ENCODE data around the gene MAZ. TPM values are rescaled to one million over a fixed set of nuclear protein-coding genes. Genes with fewer than 3 reads are reported as not detected.

MAZ gene
- total and polyA plus RNA-seq, 2 of the 13 experiments (the other 11 are each of a cell fraction or from before 2014, with no cell fraction given), result 203 to 277 TPM

- peak; percentile 76; the same call in 1 of the 2 replicates for TF ChIP-seq UBTF (CRISPR knock-in tag; IDR thresholded peaks at IDR 0.05)
- peak in 1 of 2 experiments; percentile 9; a peak in 1 of 4 replicates for TF ChIP-seq EP300 (IDR thresholded peaks at IDR 0.05; ENCODE audit: low read depth in 2 of 2, low read length in 2 of 2)
- no peak for TF ChIP-seq EP300 (CRISPR knock-in tag; IDR thresholded peaks at IDR 0.05; ENCODE audit: borderline replicate concordance)
- 0 out of 2 replicates have a peak, but pooled peaks have one; percentile 32 for TF ChIP-seq NRL (CRISPR knock-in tag; IDR thresholded peaks at IDR 0.05; ENCODE audit: borderline replicate concordance)
Observed at GRCh38 chr16:29816694-29817441, 10.5 kb downstream of the MAZ start (continued).

GRCh38 chr16:29818082-29818481 is 11.8 kb downstream of the MAZ start:
- ATAC-seq (no peak), DNase-seq (ENCODE audit: low spot score) (no peak), FAIRE-seq (no peak)
- ChIA-PET POLR2A (interaction anchor here (0.7 to 7.0 kb wide), 5 partner anchors 9 to 175 kb away, joined by 3 to 145 read pairs (median 26); partner anchors contain the start of genes ASPHD1, MAZ and SEZ6L2), CTCF (ENCODE audit: low intra/inter-chr PET ratio, low total read pairs) (no interaction called here)
- 93% methylated on average over 4 of the region's 4 CpGs for WGBS (ENCODE audit: low lambda C conversion rate)
- H3K4me1 ChIP-seq (ENCODE audit: insufficient read depth, low read length), result peaks cover 88% of the 10 kb centered on the region
- no peak overlapping the region for H3K4me3 ChIP-seq (replicated peaks in 1 of 3; ENCODE audit: insufficient read depth in 1 of 3, low read depth in 2 of 3, low read length in 3 of 3)
- in situ Hi-C loops (cut with HindIII; ENCODE audit: extremely low pct_ligation_motif_present, low pct_unique_long_range_greater_than_20kb), result loop anchor here (25.0 kb wide), 1 partner anchor 844 kb away; the partner anchor contains the start of genes FBRS and PRR14
- no peaks in the 10 kb centered on the region for H3K9me3 ChIP-seq (ENCODE audit: low read length)
- no TSS peak for BruUV-seq (replicated peaks)
- H3K79me2 ChIP-seq (ENCODE audit: insufficient read depth, low read length), result peaks cover 29% of the 10 kb centered on the region
- no peak overlapping the region; the same call in 1 of the 2 replicates for H3K9ac ChIP-seq (ENCODE audit: insufficient read depth, low read depth, low read length)
- H3K27ac ChIP-seq (ENCODE audit: extremely low read length, insufficient read depth, low read length), result no peak overlapping the region
- intact Hi-C loops (cut with micrococcal nuclease; ENCODE audit: unreplicated experiment), result no loop called here
- peaks cover 0 to 3% of the 10 kb centered on the region in 2 experiments; a peak in 2 of 5 replicates for H3K27me3 ChIP-seq (ENCODE audit: control insufficient read depth in 1 of 2, insufficient read depth in 2 of 2, low read length in 2 of 2)
- no peak overlapping the region for H2AFZ ChIP-seq (ENCODE audit: low read length)
- H3K4me2 ChIP-seq (ENCODE audit: low read depth, low read length), result peak overlapping the region; percentile 99
- peaks cover 5% of the 10 kb centered on the region; the same call in 1 of the 2 replicates for H4K20me1 ChIP-seq (ENCODE audit: insufficient read depth, low read length)
- peaks cover 0 to 9% of the 10 kb centered on the region in 2 experiments; a peak in 2 of 5 replicates for H3K36me3 ChIP-seq (replicated peaks in 1 of 2; ENCODE audit: control insufficient read depth in 1 of 2, insufficient read depth in 2 of 2, low read length in 2 of 2)
- TF ChIP-seq ZNF646 (CRISPR knock-in tag; IDR thresholded peaks at IDR 0.05) (no peak), KDM1A (CRISPR knock-in tag; IDR thresholded peaks at IDR 0.05) (no peak), ZNF747 (CRISPR knock-in tag; IDR thresholded peaks at IDR 0.05; ENCODE audit: borderline replicate concordance) (no peak), HOXA5 (CRISPR knock-in tag; IDR thresholded peaks at IDR 0.05) (no peak), ZBTB10 (CRISPR knock-in tag; IDR thresholded peaks at IDR 0.05; ENCODE audit: borderline replicate concordance) (no peak)

Measured in HepG2 (cell line).